22Rv1 (cell line): ENCODE data around the gene TRAK1.

Experiments used
- CTCF ChIP-seq: fragments of 450-650 bp; IDR thresholded peaks from 2 replicates; pipeline ENCODE4 v1.5.1; 2017; ENCODE audit warnings: mild to moderate bottlenecking
- ZFX ChIP-seq: fragments of 450-650 bp; IDR thresholded peaks from 2 replicates; pipeline ENCODE4 v1.6.1; 2017; ENCODE audit warnings: antibody characterized with exemption, borderline replicate concordance

GRCh38 chr3:42235532-42235931, 144.4 kb downstream of the TRAK1 start:
- TF ChIP-seq CTCF, result no peak
- no peak for TF ChIP-seq ZFX
